SK-N-SH (cell line): Measurements from ENCODE around the gene FBXO7. TPM values are rescaled to one million over a fixed set of nuclear protein-coding genes. Genes with fewer than 3 reads are reported as not detected.
A peak's percentile ranks its signal among the peaks of the same experiment; 100 is the strongest.

ENCODE experiments used
- CTCF ChIA-PET: fragments of 300-600, 350-600 bp; formaldehyde crosslinking; extraction: SDS; loops from one replicate; lab custom pipeline; 2021; lab: Yijun Ruan, JAX
- POLR2A ChIA-PET: fragments of 350-600 bp; sonication (Branson Sonifier 250); formaldehyde crosslinking; extraction: SDS; loops from one replicate; lab custom pipeline; 2020; ENCODE audit warnings: antibody characterized with exemption, inconsistent platforms; lab: Yijun Ruan, JAX
- DNase-seq: peaks from one replicate; pipeline ENCODE4 v3.0.0; 2012
- H2AFZ ChIP-seq: fragments of 200-600 bp; sonication (generic); 2 replicates; pipeline ENCODE4 v1.8.1; 2016; ENCODE audit warnings: antibody characterized with exemption, mild to moderate bottlenecking, low read depth
- H3F3A ChIP-seq: fragments of 200-600 bp; sonication (generic); replicated peaks from 2 replicates; pipeline ENCODE3; 2016; ENCODE audit warnings: antibody characterized with exemption, mild to moderate bottlenecking; ENCODE audit not compliant: insufficient read depth
- H3K27ac ChIP-seq, 2 experiments: fragments of 200-500 bp in 1 of 2; fragments of 200-600 bp in 1 of 2; sonication (Bioruptor generic) in 1 of 2; sonication (generic), shearing (Covaris generic) in 1 of 2; 2 replicates each; pipeline versions ENCODE4 v1.5.1 to v1.6.1; 2014 to 2016; ENCODE audit warnings: low read depth in 2 of 2, inconsistent platforms in 1 of 2, low read length in 1 of 2, mild to moderate bottlenecking in 1 of 2, mixed read lengths in 1 of 2
- H3K27me3 ChIP-seq: fragments of 200-600 bp; sonication (generic), shearing (Covaris generic); 2 replicates; pipeline ENCODE4 v1.6.1; 2016; ENCODE audit warnings: mixed run types; ENCODE audit not compliant: insufficient read depth
- H3K36me3 ChIP-seq, 2 experiments: fragments of 200-500 bp in 1 of 2; fragments of 200-600 bp in 1 of 2; sonication (Bioruptor generic) in 1 of 2; sonication (generic) in 1 of 2; replicated peaks in 1 of 2; 2 replicates each; pipeline versions ENCODE3 to v1.5.1; 2014 to 2016; ENCODE audit warnings: low read length in 1 of 2, mild to moderate bottlenecking in 1 of 2; ENCODE audit not compliant: insufficient read depth in 2 of 2, control insufficient read depth in 1 of 2
- H3K4me1 ChIP-seq, 2 experiments: fragments of 200-500 bp in 1 of 2; fragments of 200-600 bp in 1 of 2; sonication (Bioruptor generic) in 1 of 2; sonication (generic), shearing (Covaris generic) in 1 of 2; 2 replicates each; pipeline versions ENCODE4 v1.5.1 to v1.6.1; 2014 to 2016; ENCODE audit warnings: low read depth in 1 of 2, low read length in 1 of 2, mixed run types in 1 of 2; ENCODE audit not compliant: insufficient read depth in 2 of 2, control insufficient read depth in 1 of 2
- H3K4me2 ChIP-seq: fragments of 200-600 bp; sonication (generic), shearing (Covaris generic); 2 replicates; pipeline ENCODE4 v1.6.1; 2017; ENCODE audit warnings: mixed run types
- H3K4me3 ChIP-seq, 2 experiments: fragments of 200-500 bp in 1 of 2; fragments of 200-600 bp in 1 of 2; sonication (Bioruptor generic) in 1 of 2; sonication (generic), shearing (Covaris generic) in 1 of 2; 2 replicates each; pipeline versions ENCODE4 v1.5.1 to v1.8.1; 2014 to 2016; ENCODE audit warnings: low read depth in 2 of 2, inconsistent platforms in 1 of 2, low read length in 1 of 2, mild to moderate bottlenecking in 1 of 2, mixed read lengths in 1 of 2, moderate library complexity in 1 of 2
- H3K79me2 ChIP-seq: fragments of 200-600 bp; sonication (generic); 2 replicates; pipeline ENCODE4 v1.8.1; 2017; ENCODE audit warnings: mild to moderate bottlenecking; ENCODE audit not compliant: insufficient read depth
- H3K9ac ChIP-seq: fragments of 200-600 bp; sonication (generic); 2 replicates; pipeline ENCODE4 v1.6.1; 2017; ENCODE audit warnings: mixed run types
- H3K9me2 ChIP-seq: fragments of 200-600 bp; sonication (generic); 2 replicates; pipeline ENCODE4 v1.6.1; 2017; ENCODE audit warnings: mixed run types
- H3K9me3 ChIP-seq: fragments of 200-600 bp; sonication (generic); 2 replicates; pipeline ENCODE4 v1.6.1; 2017; ENCODE audit warnings: mixed run types, mild to moderate bottlenecking, moderate library complexity
- H4K20me1 ChIP-seq: fragments of 200-600 bp; sonication (generic); 2 replicates; pipeline ENCODE4 v1.6.1; 2017; ENCODE audit warnings: mild to moderate bottlenecking, mixed run types; ENCODE audit not compliant: insufficient read depth
- CHD2 ChIP-seq: fragments of 150-350 bp; IDR thresholded peaks from 2 replicates; pipeline ENCODE4 v1.6.1; 2018; ENCODE audit warnings: low read length; ENCODE audit not compliant: partially characterized antibody
- CTCF ChIP-seq: fragments of 200-600 bp; sonication (generic); IDR thresholded peaks from 2 replicates; pipeline ENCODE4 v1.6.1; 2017; ENCODE audit warnings: antibody characterized with exemption, mild to moderate bottlenecking, moderate library complexity
- ELF1 ChIP-seq: IDR thresholded peaks from 2 replicates; pipeline ENCODE4 v1.4.0; 2012
- EP300 ChIP-seq, 2 experiments: IDR thresholded peaks; 2 replicates each; pipeline versions ENCODE4 v1.4.0 to v1.6.1; 2012; ENCODE audit warnings: borderline replicate concordance in 1 of 2, low read depth in 1 of 2, low read length in 1 of 2
- FOXJ3 ChIP-seq: sonication (generic); formaldehyde crosslinking; IDR thresholded peaks from 2 replicates; pipeline ENCODE4 v1.5.1; 2020; ENCODE audit warnings: mild to moderate bottlenecking, missing genetic modification reagents
- FOXM1 ChIP-seq: IDR thresholded peaks from 2 replicates; pipeline ENCODE4 v1.4.0; 2012; ENCODE audit warnings: low read depth, mild to moderate bottlenecking
- GATA2 ChIP-seq: sonication (generic); formaldehyde crosslinking; IDR thresholded peaks from 2 replicates; pipeline ENCODE4 v1.5.0; 2020; ENCODE audit warnings: mild to moderate bottlenecking, missing genetic modification reagents
- JUND ChIP-seq: IDR thresholded peaks from 2 replicates; pipeline ENCODE4 v1.4.0; 2012
- MAX ChIP-seq: IDR thresholded peaks from 2 replicates; pipeline ENCODE4 v1.4.0; 2012; ENCODE audit warnings: low read depth
- MXI1 ChIP-seq: IDR thresholded peaks from 2 replicates; pipeline ENCODE4 v1.6.1; 2012; ENCODE audit warnings: mild to moderate bottlenecking, low read depth, low read length, improper control_type of control experiment
- NFIC ChIP-seq: IDR thresholded peaks from 2 replicates; pipeline ENCODE4 v1.4.0; 2012; ENCODE audit warnings: borderline replicate concordance
- NRF1 ChIP-seq: IDR thresholded peaks from 2 replicates; pipeline ENCODE4 v1.6.1; 2012; ENCODE audit warnings: low read depth, mild to moderate bottlenecking, low read length
- RAD21 ChIP-seq: IDR thresholded peaks from 2 replicates; pipeline ENCODE4 v1.6.1; 2012; ENCODE audit warnings: mild to moderate bottlenecking, low read length
- RFX5 ChIP-seq: IDR thresholded peaks from 2 replicates; pipeline ENCODE4 v1.6.1; 2012; ENCODE audit warnings: mild to moderate bottlenecking, improper control_type of control experiment, low read length
- SIN3A ChIP-seq: IDR thresholded peaks from 2 replicates; pipeline ENCODE4 v1.6.1; 2012; ENCODE audit warnings: low read depth, mild to moderate bottlenecking, low read length, moderate library complexity, borderline replicate concordance
- SMC3 ChIP-seq: IDR thresholded peaks from 2 replicates; pipeline ENCODE4 v1.6.1; 2012; ENCODE audit warnings: low read depth, low read length, improper control_type of control experiment
- TAF1 ChIP-seq: IDR thresholded peaks from 2 replicates; pipeline ENCODE4 v1.6.1; 2012; ENCODE audit warnings: low read depth, mild to moderate bottlenecking, low read length, moderate library complexity, borderline replicate concordance
- YY1 ChIP-seq: IDR thresholded peaks from 2 replicates; pipeline ENCODE4 v1.4.0; 2012; ENCODE audit warnings: low read depth, mild to moderate bottlenecking
- ZBTB33 ChIP-seq: IDR thresholded peaks from 2 replicates; pipeline ENCODE4 v1.4.0; 2012; ENCODE audit warnings: low read depth, borderline replicate concordance
- WGBS: methylation state at CpG from one replicate; pipeline ENCODE4 v1.1.6; 2017; ENCODE audit warnings: low lambda C conversion rate; 5-methylcytosine and 5-hydroxymethylcytosine counted together
- polyA plus RNA-seq, 3 experiments: library from polyadenylated mRNA; depleted of rRNA; stranded (reverse); fragments of >200 nt; gene quantifications; 2 replicates each; pipeline ENCODE4 v1.2.3, GENCODE V29; 2012

Gene FBXO7
- polyA plus RNA-seq, 1 of the 3 experiments (the other 2 are of a cell fraction): 77.3 TPM

- TF ChIP-seq RFX5 (no peak), JUND (no peak), NFIC (no peak), MXI1 (no peak)
Measured at GRCh38 chr22:32518381-32518780, 43.8 kb downstream of the FBXO7 start (continued).

- DNase-seq: no peak
- Histone ChIP-seq H3K27ac (no peak overlapping the region), H2AFZ (no peak overlapping the region), H3K36me3 (no peaks in the 10 kb centered on the region), H3F3A (no peaks in the 10 kb centered on the region), H3K9me3 (no peaks in the 10 kb centered on the region), H3K4me3 (no peak overlapping the region), H4K20me1 (no peaks in the 10 kb centered on the region), H3K4me2 (no peak overlapping the region), H3K9ac (no peak overlapping the region), H3K27me3 (no peaks in the 10 kb centered on the region), H3K79me2 (no peaks in the 10 kb centered on the region), H3K9me2 (no peaks in the 10 kb centered on the region), H3K4me1 (peaks cover 0 to 2% of the 10 kb centered on the region in 2 experiments; a peak in 1 of 4 replicates)
- WGBS: 72% methylated on average over 5 of the region's 5 CpGs
- POLR2A ChIA-PET: no interaction called here
- TF ChIP-seq SMC3 (no peak), TAF1 (no peak), CTCF (peak; percentile 26; the same call in 1 of the 2 replicates)
- CTCF ChIA-PET: interaction anchor here (1.1 to 4.9 kb wide), 3 partner anchors 10 to 481 kb away, joined by 3 to 41 read pairs (median 4); no protein-coding TSS in a partner anchor
Measured at GRCh38 chr22:32518848-32519247, 44.2 kb downstream of the FBXO7 start.

GRCh38 chr22:32520612-32521011 lies 46.0 kb downstream of the FBXO7 start:
- Histone ChIP-seq H3K27ac (no peak overlapping the region), H4K20me1 (no peaks in the 10 kb centered on the region), H3K27me3 (no peaks in the 10 kb centered on the region), H3K9me2 (no peaks in the 10 kb centered on the region), H3K36me3 (no peaks in the 10 kb centered on the region), H2AFZ (no peak overlapping the region), H3K4me1 (peaks cover 0 to 2% of the 10 kb centered on the region in 2 experiments; a peak in 1 of 4 replicates), H3K79me2 (no peaks in the 10 kb centered on the region), H3K9me3 (no peaks in the 10 kb centered on the region), H3K9ac (no peak overlapping the region), H3K4me3 (no peak overlapping the region), H3K4me2 (no peak overlapping the region), H3F3A (no peaks in the 10 kb centered on the region)
- 80% methylated on average over 5 of the region's 5 CpGs for WGBS
- no peak for DNase-seq
- TF ChIP-seq FOXJ3 (CRISPR knock-in tag) (no peak), MAX (no peak), NFIC (no peak), NRF1 (no peak), CHD2 (no peak), ZBTB33 (no peak), FOXM1 (no peak), SIN3A (no peak), ELF1 (no peak), RAD21 (no peak), SMC3 (no peak), EP300 (IDR thresholded peaks at IDR 0.05; ENCODE audit: borderline replicate concordance in 1 of 2, low read depth in 1 of 2, low read length in 1 of 2) (no peak), TAF1 (no peak), YY1 (no peak), GATA2 (no peak)
- POLR2A ChIA-PET: no interaction called here
- CTCF ChIA-PET: interaction anchor here (1.5 to 13.9 kb wide), 3 partner anchors 8 to 498 kb away, joined by 5 to 241 read pairs (median 41); no protein-coding TSS in a partner anchor
